ENCODE measurements around the gene BICDL1. TPM values are rescaled to one million over a fixed set of nuclear protein-coding genes. Genes with fewer than 3 reads are reported as not detected.

Gene BICDL1
- total RNA-seq, 1 donor from 2014 or later = 56.4 TPM

DNA sequence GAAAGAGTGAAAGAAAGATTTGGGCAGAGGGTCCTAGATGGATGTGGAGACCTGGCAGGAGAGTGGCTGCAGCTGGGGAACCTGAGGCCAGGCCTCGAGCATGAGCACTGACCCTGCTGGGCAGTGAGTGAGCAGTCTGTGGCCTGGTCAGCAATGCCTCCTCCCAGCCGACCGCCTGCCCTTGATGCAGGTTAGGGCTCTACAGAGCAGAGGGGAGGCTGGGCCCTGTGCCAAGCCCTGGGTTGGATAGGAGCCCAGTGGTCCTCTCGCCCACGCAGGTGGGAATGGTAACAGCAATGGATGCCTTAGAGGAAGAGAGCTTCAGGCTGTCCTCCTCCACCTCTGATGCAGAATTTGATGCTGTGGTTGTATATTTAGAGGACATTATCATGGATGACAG is 67.7 kb downstream of the BICDL1 start:
- Mint-ChIP-seq H3K9me3 (ENCODE audit: unreplicated experiment) (peaks cover 2% of the 10 kb centered on the region), H3K27me3 (ENCODE audit: unreplicated experiment) (no peaks in the 10 kb centered on the region), H3K27ac (ENCODE audit: unreplicated experiment) (no peak overlapping the region), H3K4me1 (ENCODE audit: low read depth, unreplicated experiment) (peaks cover 4% of the 10 kb centered on the region), H3K4me3 (ENCODE audit: unreplicated experiment) (no peak overlapping the region), H3K36me3 (ENCODE audit: unreplicated experiment) (no peaks in the 10 kb centered on the region)
- DNase-seq = no peak
- TF ChIP-seq, protein P1, sequence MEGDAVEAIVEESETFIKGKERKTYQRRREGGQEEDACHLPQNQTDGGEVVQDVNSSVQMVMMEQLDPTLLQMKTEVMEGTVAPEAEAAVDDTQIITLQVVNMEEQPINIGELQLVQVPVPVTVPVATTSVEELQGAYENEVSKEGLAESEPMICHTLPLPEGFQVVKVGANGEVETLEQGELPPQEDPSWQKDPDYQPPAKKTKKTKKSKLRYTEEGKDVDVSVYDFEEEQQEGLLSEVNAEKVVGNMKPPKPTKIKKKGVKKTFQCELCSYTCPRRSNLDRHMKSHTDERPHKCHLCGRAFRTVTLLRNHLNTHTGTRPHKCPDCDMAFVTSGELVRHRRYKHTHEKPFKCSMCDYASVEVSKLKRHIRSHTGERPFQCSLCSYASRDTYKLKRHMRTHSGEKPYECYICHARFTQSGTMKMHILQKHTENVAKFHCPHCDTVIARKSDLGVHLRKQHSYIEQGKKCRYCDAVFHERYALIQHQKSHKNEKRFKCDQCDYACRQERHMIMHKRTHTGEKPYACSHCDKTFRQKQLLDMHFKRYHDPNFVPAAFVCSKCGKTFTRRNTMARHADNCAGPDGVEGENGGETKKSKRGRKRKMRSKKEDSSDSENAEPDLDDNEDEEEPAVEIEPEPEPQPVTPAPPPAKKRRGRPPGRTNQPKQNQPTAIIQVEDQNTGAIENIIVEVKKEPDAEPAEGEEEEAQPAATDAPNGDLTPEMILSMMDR (IDR thresholded peaks at IDR 0.05; ENCODE audit: partially characterized antibody, unreplicated experiment) = no peak

DNA sequence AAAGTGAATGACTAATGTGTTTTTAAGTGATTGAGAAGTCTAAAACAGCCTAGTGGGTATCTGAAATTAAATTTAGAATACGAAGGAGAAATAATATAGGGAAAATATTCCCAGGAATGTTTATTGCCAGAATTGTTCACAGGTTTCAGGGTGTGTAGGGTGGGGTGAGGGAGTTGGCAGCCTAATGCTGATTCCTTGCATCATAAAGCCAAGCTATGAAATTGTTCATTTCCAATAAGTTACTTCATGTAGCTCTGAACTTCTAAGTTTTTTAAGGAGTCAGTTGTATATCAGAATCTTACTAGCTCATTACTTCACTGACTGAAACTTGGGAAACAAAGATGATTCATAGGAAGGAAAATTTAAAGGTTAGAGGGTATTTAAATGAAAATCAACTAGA is 71.2 kb downstream of the BICDL1 start:
- DNase-seq = no peak
- Mint-ChIP-seq H3K27me3 (ENCODE audit: unreplicated experiment) (no peaks in the 10 kb centered on the region), H3K4me1 (ENCODE audit: low read depth, unreplicated experiment) (peaks cover 4% of the 10 kb centered on the region), H3K4me3 (ENCODE audit: unreplicated experiment) (no peak overlapping the region), H3K27ac (ENCODE audit: unreplicated experiment) (no peak overlapping the region), H3K9me3 (ENCODE audit: unreplicated experiment) (no peaks in the 10 kb centered on the region), H3K36me3 (ENCODE audit: unreplicated experiment) (no peaks in the 10 kb centered on the region)
- TF ChIP-seq, protein P1 (IDR thresholded peaks at IDR 0.05; ENCODE audit: partially characterized antibody, unreplicated experiment) = no peak

GRCh38 chr12:120060717-120061116 is 71.7 kb downstream of the BICDL1 start:
- Mint-ChIP-seq H3K36me3 (ENCODE audit: unreplicated experiment) (no peaks in the 10 kb centered on the region), H3K27ac (ENCODE audit: unreplicated experiment) (no peak overlapping the region), H3K4me1 (ENCODE audit: low read depth, unreplicated experiment) (peaks cover 4% of the 10 kb centered on the region), H3K9me3 (ENCODE audit: unreplicated experiment) (no peaks in the 10 kb centered on the region), H3K4me3 (ENCODE audit: unreplicated experiment) (no peak overlapping the region), H3K27me3 (ENCODE audit: unreplicated experiment) (no peaks in the 10 kb centered on the region)
- no peak for DNase-seq
- TF ChIP-seq, protein P1 (IDR thresholded peaks at IDR 0.05; ENCODE audit: partially characterized antibody, unreplicated experiment) = no peak

GRCh38 chr12:120061575-120062214 is 72.7 kb downstream of the BICDL1 start:
- H3K9me3 Mint-ChIP-seq (ENCODE audit: unreplicated experiment) = no peaks in the 10 kb centered on the region
- no peak overlapping the region for H3K4me3 Mint-ChIP-seq (ENCODE audit: unreplicated experiment)
- no peak for DNase-seq
- H3K4me1 Mint-ChIP-seq (ENCODE audit: low read depth, unreplicated experiment) = peaks cover 4% of the 10 kb centered on the region
- no peak overlapping the region for H3K27ac Mint-ChIP-seq (ENCODE audit: unreplicated experiment)
- TF ChIP-seq, protein P1 (IDR thresholded peaks at IDR 0.05; ENCODE audit: partially characterized antibody, unreplicated experiment) = no peak
- H3K36me3 Mint-ChIP-seq (ENCODE audit: unreplicated experiment) = no peaks in the 10 kb centered on the region
- H3K27me3 Mint-ChIP-seq (ENCODE audit: unreplicated experiment) = no peaks in the 10 kb centered on the region

GRCh38 chr12:120062976-120063579 is 74.0 kb downstream of the BICDL1 start:
- no peaks in the 10 kb centered on the region for H3K36me3 Mint-ChIP-seq (ENCODE audit: unreplicated experiment)
- TF ChIP-seq, protein P1 (IDR thresholded peaks at IDR 0.05; ENCODE audit: partially characterized antibody, unreplicated experiment) = no peak
- H3K27me3 Mint-ChIP-seq (ENCODE audit: unreplicated experiment) = no peaks in the 10 kb centered on the region
- H3K4me3 Mint-ChIP-seq (ENCODE audit: unreplicated experiment) = no peak overlapping the region
- H3K9me3 Mint-ChIP-seq (ENCODE audit: unreplicated experiment) = no peaks in the 10 kb centered on the region
- no peak for DNase-seq
- H3K27ac Mint-ChIP-seq (ENCODE audit: unreplicated experiment) = no peak overlapping the region
- peaks cover 4% of the 10 kb centered on the region for H3K4me1 Mint-ChIP-seq (ENCODE audit: low read depth, unreplicated experiment)

All from glutamatergic neuron (in vitro differentiated cells).